WTC11 (cell line): Measurements from ENCODE around the gene COPZ1. TPM values are rescaled to one million over a fixed set of nuclear protein-coding genes. Genes with fewer than 3 reads are reported as not detected.

Experiments
- ATAC-seq: fragments of 200-7000 bp; cut with Tn5 transposase; 2 replicates; pipeline ENCODE4 v1.10.0; 2021; ENCODE audit warnings: mild to moderate bottlenecking, moderate library complexity
- CTCF ChIA-PET: fragments of 300-600 bp; sonication (Branson Sonifier 250); formaldehyde crosslinking; loops from one replicate; lab custom pipeline; 2021; ENCODE audit warnings: antibody characterized with exemption; lab: Charles Lee
- POLR2A ChIA-PET: fragments of 350-600 bp; sonication (Branson Sonifier 250); formaldehyde crosslinking; loops from one replicate; lab custom pipeline; 2021; ENCODE audit warnings: antibody characterized with exemption; lab: Charles Lee
- DNase-seq: peaks from one replicate; pipeline ENCODE4 v3.0.0; 2021; ENCODE audit warnings: low spot score
- H3K27ac Mint-ChIP-seq: 2 replicates; pipeline ENCODE4 v1.8.0; 2021; ENCODE audit warnings: mixed read lengths
- H3K27me3 Mint-ChIP-seq: 2 replicates; pipeline ENCODE4 v1.8.0; 2021; ENCODE audit warnings: low read depth, mild to moderate bottlenecking, moderate library complexity, mixed read lengths
- H3K36me3 Mint-ChIP-seq: 2 replicates; pipeline ENCODE4 v1.8.0; 2021; ENCODE audit warnings: mixed read lengths
- H3K4me1 Mint-ChIP-seq: 2 replicates; pipeline ENCODE4 v1.8.0; 2022; ENCODE audit warnings: mixed read lengths
- H3K4me3 Mint-ChIP-seq: 2 replicates; pipeline ENCODE4 v1.8.0; 2021; ENCODE audit warnings: mild to moderate bottlenecking, moderate library complexity, mixed read lengths
- H3K9me3 Mint-ChIP-seq: 2 replicates; pipeline ENCODE4 v1.8.0; 2021; ENCODE audit warnings: mixed read lengths
- ATF3 ChIP-seq: sonication (generic); formaldehyde crosslinking; conservative IDR thresholded peaks from 2 replicates; pipeline ENCODE4 v1.8.1; 2022; ENCODE audit warnings: mild to moderate bottlenecking, missing genetic modification reagents
- CBFB ChIP-seq: sonication (generic); formaldehyde crosslinking; IDR thresholded peaks from 2 replicates; pipeline ENCODE4 v1.8.1; 2022; ENCODE audit warnings: mild to moderate bottlenecking, low read depth, missing genetic modification reagents
- CTCF ChIP-seq: fragments of 200-600 bp; IDR thresholded peaks from 2 replicates; pipeline ENCODE4 v1.8.0; 2022; ENCODE audit warnings: antibody characterized with exemption
- FOXP1 ChIP-seq: sonication (generic); formaldehyde crosslinking; IDR thresholded peaks from 2 replicates; pipeline ENCODE4 v1.8.0; 2022; ENCODE audit warnings: missing genetic modification reagents, mild to moderate bottlenecking, moderate library complexity, borderline replicate concordance
- HMGA2 ChIP-seq: fragments of 250-450 bp; sonication (Bioruptor Pico); IDR thresholded peaks from 2 replicates; pipeline ENCODE4 v1.4.0; 2021; ENCODE audit warnings: mild to moderate bottlenecking, moderate library complexity
- IRF2 ChIP-seq: sonication (generic); formaldehyde crosslinking; IDR thresholded peaks from 2 replicates; pipeline ENCODE4 v1.8.0; 2022; ENCODE audit warnings: low read depth, missing genetic modification reagents, borderline replicate concordance
- JAZF1 ChIP-seq: fragments of 250-450 bp; sonication (Bioruptor Pico); IDR thresholded peaks from 2 replicates; pipeline ENCODE4 v1.9.0; 2021; ENCODE audit warnings: moderate library complexity, mild to moderate bottlenecking, inconsistent platforms
- JUN ChIP-seq: sonication (generic); formaldehyde crosslinking; IDR thresholded peaks from 2 replicates; pipeline ENCODE4 v1.8.0; 2023; ENCODE audit warnings: mild to moderate bottlenecking, missing genetic modification reagents
- MYBL2 ChIP-seq: sonication (generic); formaldehyde crosslinking; IDR thresholded peaks from 2 replicates; pipeline ENCODE4 v1.8.1; 2023; ENCODE audit warnings: mild to moderate bottlenecking, moderate library complexity, missing genetic modification reagents
- NFYB ChIP-seq: sonication (generic); formaldehyde crosslinking; conservative IDR thresholded peaks from 2 replicates; pipeline ENCODE4 v1.8.0; 2022; ENCODE audit warnings: low read depth, missing genetic modification reagents
- NR2C2 ChIP-seq: sonication (generic); formaldehyde crosslinking; IDR thresholded peaks from 2 replicates; pipeline ENCODE4 v1.8.0; 2022; ENCODE audit warnings: mild to moderate bottlenecking, missing genetic modification reagents
- NR3C1 ChIP-seq: sonication (generic); formaldehyde crosslinking; conservative IDR thresholded peaks from 2 replicates; pipeline ENCODE4 v1.8.1; 2023; ENCODE audit warnings: low read depth, mild to moderate bottlenecking, missing genetic modification reagents
- OVOL2 ChIP-seq: fragments of 250-450 bp; sonication (Bioruptor Pico); IDR thresholded peaks from 2 replicates; pipeline ENCODE4 v1.9.0; 2021; ENCODE audit warnings: mild to moderate bottlenecking, borderline replicate concordance
- PREB ChIP-seq: sonication (generic); formaldehyde crosslinking; IDR thresholded peaks from 2 replicates; pipeline ENCODE4 v1.8.1; 2022; ENCODE audit warnings: mild to moderate bottlenecking, missing genetic modification reagents, moderate library complexity, borderline replicate concordance
- TEAD1 ChIP-seq: sonication (generic); formaldehyde crosslinking; IDR thresholded peaks from 2 replicates; pipeline ENCODE4 v1.8.0; 2022; ENCODE audit warnings: mild to moderate bottlenecking, missing genetic modification reagents
- ZNF121 ChIP-seq: sonication (generic); formaldehyde crosslinking; IDR thresholded peaks from 2 replicates; pipeline ENCODE4 v1.8.0; 2023; ENCODE audit warnings: missing genetic modification reagents
- ZNF232 ChIP-seq: sonication (generic); formaldehyde crosslinking; IDR thresholded peaks from 2 replicates; pipeline ENCODE4 v1.8.0; 2022; ENCODE audit warnings: mild to moderate bottlenecking, missing genetic modification reagents
- ZNF317 ChIP-seq: sonication (generic); formaldehyde crosslinking; IDR thresholded peaks from 2 replicates; pipeline ENCODE4 v1.8.1; 2023; ENCODE audit warnings: low read depth, mild to moderate bottlenecking, moderate library complexity, missing genetic modification reagents, borderline replicate concordance
- total RNA-seq: library from RNA; stranded (reverse); gene quantifications from 3 replicates; pipeline ENCODE4 v1.2.3, GENCODE V29; 2021
- TF ChIP-seq, protein P1 (sequence below): sonication (generic); formaldehyde crosslinking; IDR thresholded peaks from 2 replicates; pipeline ENCODE4 v1.8.1; 2023; ENCODE audit warnings: mild to moderate bottlenecking, moderate library complexity, missing genetic modification reagents
- TF ChIP-seq, protein P2 (sequence below): sonication (generic); formaldehyde crosslinking; IDR thresholded peaks from 2 replicates; pipeline ENCODE4 v1.8.0; 2022; ENCODE audit warnings: mild to moderate bottlenecking, missing genetic modification reagents
- TF ChIP-seq, protein P3 (sequence below): sonication (generic); formaldehyde crosslinking; IDR thresholded peaks from 2 replicates; pipeline ENCODE4 v1.8.0; 2022; ENCODE audit warnings: missing genetic modification reagents

The COPZ1 gene
- total RNA-seq, 1 experiment from 2014 or later = 98.2 TPM

- POLR2A ChIA-PET = interaction anchor here (0.5 to 1.5 kb wide), 7 partner anchors 9 to 82 kb away, joined by 3 to 5 read pairs (median 4); partner anchors contain the start of gene ITGA5
- Mint-ChIP-seq H3K4me3 (no peak overlapping the region), H3K9me3 (no peaks in the 10 kb centered on the region), H3K4me1 (peaks cover under 1% of the 10 kb centered on the region), H3K27me3 (peaks cover under 1% of the 10 kb centered on the region), H3K36me3 (peaks cover 38% of the 10 kb centered on the region), H3K27ac (no peak overlapping the region)
- DNase-seq (peak; percentile 94), ATAC-seq (peak; percentile 94)
- no peak for TF ChIP-seq JUN (CRISPR knock-in tag)
- TF ChIP-seq, protein P1, sequence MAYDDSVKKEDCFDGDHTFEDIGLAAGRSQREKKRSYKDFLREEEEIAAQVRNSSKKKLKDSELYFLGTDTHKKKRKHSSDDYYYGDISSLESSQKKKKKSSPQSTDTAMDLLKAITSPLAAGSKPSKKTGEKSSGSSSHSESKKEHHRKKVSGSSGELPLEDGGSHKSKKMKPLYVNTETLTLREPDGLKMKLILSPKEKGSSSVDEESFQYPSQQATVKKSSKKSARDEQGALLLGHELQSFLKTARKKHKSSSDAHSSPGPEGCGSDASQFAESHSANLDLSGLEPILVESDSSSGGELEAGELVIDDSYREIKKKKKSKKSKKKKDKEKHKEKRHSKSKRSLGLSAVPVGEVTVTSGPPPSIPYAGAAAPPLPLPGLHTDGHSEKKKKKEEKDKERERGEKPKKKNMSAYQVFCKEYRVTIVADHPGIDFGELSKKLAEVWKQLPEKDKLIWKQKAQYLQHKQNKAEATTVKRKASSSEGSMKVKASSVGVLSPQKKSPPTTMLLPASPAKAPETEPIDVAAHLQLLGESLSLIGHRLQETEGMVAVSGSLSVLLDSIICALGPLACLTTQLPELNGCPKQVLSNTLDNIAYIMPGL (CRISPR knock-in tag) = peak; percentile 34; the same call in 1 of the 2 replicates
- no peak for TF ChIP-seq NR2C2
- no peak for TF ChIP-seq ZNF317 (CRISPR knock-in tag)
- TF ChIP-seq CTCF = peak; percentile 99
- peak; percentile 28; the same call in 1 of the 2 replicates for TF ChIP-seq TEAD1 (CRISPR knock-in tag)
- no peak for TF ChIP-seq CBFB (CRISPR knock-in tag)
- TF ChIP-seq MYBL2 (CRISPR knock-in tag) = no peak
- CTCF ChIA-PET = interaction anchor here (0.5 to 11.3 kb wide), 89 partner anchors 9 to 1139 kb away, joined by 3 to 361 read pairs (median 5); partner anchors contain the start of genes ATP5MC2, CBX5, COPZ1 and GTSF1
These were observed 74.3 kb downstream of the COPZ1 start for GRCh38 chr12:54398995-54399793.

GRCh38 chr12:54401119-54401518 is 76.2 kb downstream of the COPZ1 start:
- ATAC-seq = no peak

More at GRCh38 chr12:54401119-54401518, 76.2 kb downstream of the COPZ1 start:
- no peaks in the 10 kb centered on the region for H3K27me3 Mint-ChIP-seq
- CTCF ChIA-PET = interaction anchor here (1.2 to 11.3 kb wide), 4 partner anchors 14 to 41 kb away, joined by 5 to 361 read pairs (median 148); partner anchors contain the start of gene ZNF385A
- no peak overlapping the region for H3K4me3 Mint-ChIP-seq
- POLR2A ChIA-PET = no interaction called here
- no peak for TF ChIP-seq ZNF232 (CRISPR knock-in tag)
- TF ChIP-seq ATF3 (CRISPR knock-in tag) = no peak
- no peak for TF ChIP-seq NFYB (CRISPR knock-in tag)
- no peak for TF ChIP-seq IRF2
- no peak for TF ChIP-seq OVOL2 (CRISPR knock-in tag)
- no peak for TF ChIP-seq JAZF1
- TF ChIP-seq, protein P2, sequence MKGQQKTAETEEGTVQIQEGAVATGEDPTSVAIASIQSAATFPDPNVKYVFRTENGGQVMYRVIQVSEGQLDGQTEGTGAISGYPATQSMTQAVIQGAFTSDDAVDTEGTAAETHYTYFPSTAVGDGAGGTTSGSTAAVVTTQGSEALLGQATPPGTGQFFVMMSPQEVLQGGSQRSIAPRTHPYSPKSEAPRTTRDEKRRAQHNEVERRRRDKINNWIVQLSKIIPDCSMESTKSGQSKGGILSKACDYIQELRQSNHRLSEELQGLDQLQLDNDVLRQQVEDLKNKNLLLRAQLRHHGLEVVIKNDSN (CRISPR knock-in tag) = no peak
- TF ChIP-seq, protein P3, sequence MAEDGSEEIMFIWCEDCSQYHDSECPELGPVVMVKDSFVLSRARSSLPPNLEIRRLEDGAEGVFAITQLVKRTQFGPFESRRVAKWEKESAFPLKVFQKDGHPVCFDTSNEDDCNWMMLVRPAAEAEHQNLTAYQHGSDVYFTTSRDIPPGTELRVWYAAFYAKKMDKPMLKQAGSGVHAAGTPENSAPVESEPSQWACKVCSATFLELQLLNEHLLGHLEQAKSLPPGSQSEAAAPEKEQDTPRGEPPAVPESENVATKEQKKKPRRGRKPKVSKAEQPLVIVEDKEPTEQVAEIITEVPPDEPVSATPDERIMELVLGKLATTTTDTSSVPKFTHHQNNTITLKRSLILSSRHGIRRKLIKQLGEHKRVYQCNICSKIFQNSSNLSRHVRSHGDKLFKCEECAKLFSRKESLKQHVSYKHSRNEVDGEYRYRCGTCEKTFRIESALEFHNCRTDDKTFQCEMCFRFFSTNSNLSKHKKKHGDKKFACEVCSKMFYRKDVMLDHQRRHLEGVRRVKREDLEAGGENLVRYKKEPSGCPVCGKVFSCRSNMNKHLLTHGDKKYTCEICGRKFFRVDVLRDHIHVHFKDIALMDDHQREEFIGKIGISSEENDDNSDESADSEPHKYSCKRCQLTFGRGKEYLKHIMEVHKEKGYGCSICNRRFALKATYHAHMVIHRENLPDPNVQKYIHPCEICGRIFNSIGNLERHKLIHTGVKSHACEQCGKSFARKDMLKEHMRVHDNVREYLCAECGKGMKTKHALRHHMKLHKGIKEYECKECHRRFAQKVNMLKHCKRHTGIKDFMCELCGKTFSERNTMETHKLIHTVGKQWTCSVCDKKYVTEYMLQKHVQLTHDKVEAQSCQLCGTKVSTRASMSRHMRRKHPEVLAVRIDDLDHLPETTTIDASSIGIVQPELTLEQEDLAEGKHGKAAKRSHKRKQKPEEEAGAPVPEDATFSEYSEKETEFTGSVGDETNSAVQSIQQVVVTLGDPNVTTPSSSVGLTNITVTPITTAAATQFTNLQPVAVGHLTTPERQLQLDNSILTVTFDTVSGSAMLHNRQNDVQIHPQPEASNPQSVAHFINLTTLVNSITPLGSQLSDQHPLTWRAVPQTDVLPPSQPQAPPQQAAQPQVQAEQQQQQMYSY (CRISPR knock-in tag) = no peak
- no peak for TF ChIP-seq FOXP1 (CRISPR knock-in tag)
- TF ChIP-seq NR3C1 (CRISPR knock-in tag) = no peak
- no peak for TF ChIP-seq ZNF121 (CRISPR knock-in tag)
- TF ChIP-seq HMGA2 = no peak
- TF ChIP-seq PREB (CRISPR knock-in tag) = no peak
- DNase-seq = no peak
- H3K9me3 Mint-ChIP-seq = no peaks in the 10 kb centered on the region
- peaks cover 40% of the 10 kb centered on the region for H3K36me3 Mint-ChIP-seq
- H3K4me1 Mint-ChIP-seq = peaks cover 6% of the 10 kb centered on the region; the same call in 1 of the 2 replicates
- no peak overlapping the region for H3K27ac Mint-ChIP-seq
